ENCODE data around the gene METTL1. TPM values are rescaled to one million over a fixed set of nuclear protein-coding genes. Genes with fewer than 3 reads are reported as not detected.

METTL1 gene
- polyA plus RNA-seq, 1 experiment, result 20.1 TPM

DNA sequence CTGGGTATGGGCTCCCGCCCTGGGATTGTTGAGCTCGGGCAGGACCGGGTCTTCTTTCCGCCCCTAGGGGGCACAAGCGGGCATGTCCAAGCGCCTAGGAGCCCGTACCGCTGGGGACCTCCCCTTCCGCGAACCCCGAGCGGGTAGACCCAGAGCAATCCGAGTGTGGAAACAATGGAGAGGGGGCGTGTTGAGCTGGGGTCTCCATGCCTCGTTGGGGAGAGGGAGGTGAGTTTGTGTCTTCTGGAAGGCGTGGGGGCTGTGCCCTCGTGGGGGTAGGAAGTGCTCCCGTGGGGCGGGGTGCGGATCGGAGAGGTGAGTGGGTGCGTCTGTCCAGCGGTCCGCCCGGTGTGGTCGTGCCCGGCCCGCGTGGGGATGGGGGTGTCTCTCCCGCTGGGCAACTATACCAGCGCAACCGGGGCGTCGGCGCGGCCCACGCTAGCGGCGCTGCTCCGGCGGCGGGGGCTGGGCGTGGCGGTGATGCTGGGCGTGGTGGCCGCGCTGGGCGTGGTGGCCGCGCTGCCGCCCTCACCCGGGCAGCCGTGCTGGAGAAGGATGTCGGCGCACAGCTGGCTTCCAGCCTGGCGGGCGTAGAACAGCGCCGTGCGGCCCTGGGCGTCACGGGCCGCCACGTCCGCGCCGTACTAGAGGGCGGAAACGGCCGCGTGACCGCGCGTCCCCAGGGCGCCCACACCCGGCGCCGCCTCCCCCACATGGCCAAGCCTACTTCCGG lies 45.6 kb downstream of the METTL1 start:
- peaks cover 5% of the 10 kb centered on the region; the same call in 1 of the 2 replicates for H3K9me3 ChIP-seq (ENCODE audit: control insufficient read depth, insufficient read depth, low read length)
- ChIA-PET CTCF (interaction anchor here (0.6 to 2.4 kb wide), 25 partner anchors 9 to 199 kb away, joined by 3 to 19 read pairs (median 5); partner anchors contain the start of genes ARHGEF25, CDK4, PIP4K2C and TSPAN31), POLR2A (interaction anchor here (0.5 to 1.7 kb wide), 5 partner anchors 10 to 115 kb away, joined by 3 to 13 read pairs (median 3); partner anchors contain the start of genes ARHGEF25 and TSPAN31)
- H3K27ac ChIP-seq (ENCODE audit: low read depth, low read length), result peak overlapping the region; percentile 52
- peak overlapping the region; percentile 92 for H3K4me3 ChIP-seq (ENCODE audit: low read depth, low read length)
- TF ChIP-seq, protein P1, sequence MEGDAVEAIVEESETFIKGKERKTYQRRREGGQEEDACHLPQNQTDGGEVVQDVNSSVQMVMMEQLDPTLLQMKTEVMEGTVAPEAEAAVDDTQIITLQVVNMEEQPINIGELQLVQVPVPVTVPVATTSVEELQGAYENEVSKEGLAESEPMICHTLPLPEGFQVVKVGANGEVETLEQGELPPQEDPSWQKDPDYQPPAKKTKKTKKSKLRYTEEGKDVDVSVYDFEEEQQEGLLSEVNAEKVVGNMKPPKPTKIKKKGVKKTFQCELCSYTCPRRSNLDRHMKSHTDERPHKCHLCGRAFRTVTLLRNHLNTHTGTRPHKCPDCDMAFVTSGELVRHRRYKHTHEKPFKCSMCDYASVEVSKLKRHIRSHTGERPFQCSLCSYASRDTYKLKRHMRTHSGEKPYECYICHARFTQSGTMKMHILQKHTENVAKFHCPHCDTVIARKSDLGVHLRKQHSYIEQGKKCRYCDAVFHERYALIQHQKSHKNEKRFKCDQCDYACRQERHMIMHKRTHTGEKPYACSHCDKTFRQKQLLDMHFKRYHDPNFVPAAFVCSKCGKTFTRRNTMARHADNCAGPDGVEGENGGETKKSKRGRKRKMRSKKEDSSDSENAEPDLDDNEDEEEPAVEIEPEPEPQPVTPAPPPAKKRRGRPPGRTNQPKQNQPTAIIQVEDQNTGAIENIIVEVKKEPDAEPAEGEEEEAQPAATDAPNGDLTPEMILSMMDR (IDR thresholded peaks at IDR 0.05; ENCODE audit: low read depth, low read length), result peak; percentile 87
- DNase-seq (ENCODE audit: low read depth, low spot score), result peak; percentile 47
- peaks cover 12% of the 10 kb centered on the region for H3K27me3 ChIP-seq (ENCODE audit: control insufficient read depth, insufficient read depth, low read length)

DNA sequence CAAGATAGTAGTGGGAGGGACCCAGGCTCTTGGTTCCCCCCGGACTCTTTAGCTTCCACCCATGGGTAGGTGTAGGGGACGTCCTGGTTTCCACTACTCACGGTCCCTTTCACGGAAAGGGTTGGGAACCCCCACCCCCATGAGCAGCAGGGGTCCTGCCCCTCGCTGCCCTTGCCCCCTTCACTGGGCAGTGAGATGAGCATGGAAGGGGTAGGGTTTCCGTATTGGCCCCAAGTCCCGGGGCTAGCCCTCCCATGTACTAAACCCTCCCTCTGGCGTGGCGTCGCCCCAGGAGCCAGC lies 46.1 kb downstream of the METTL1 start:
- H3K27me3 ChIP-seq (ENCODE audit: control insufficient read depth, insufficient read depth, low read length), result peaks cover 8% of the 10 kb centered on the region
- ChIA-PET CTCF (interaction anchor here (0.7 to 2.4 kb wide), 22 partner anchors 9 to 199 kb away, joined by 3 to 19 read pairs (median 5); partner anchors contain the start of genes ARHGEF25, CDK4, PIP4K2C and TSPAN31), POLR2A (interaction anchor here (0.6 to 1.7 kb wide), 4 partner anchors 10 to 115 kb away, joined by 3 to 10 read pairs (median 3); partner anchors contain the start of genes ARHGEF25 and TSPAN31)
- H3K4me3 ChIP-seq (ENCODE audit: low read depth, low read length), result peak overlapping the region; percentile 92
- DNase-seq (ENCODE audit: low read depth, low spot score), result no peak
- peaks cover 5% of the 10 kb centered on the region; the same call in 1 of the 2 replicates for H3K9me3 ChIP-seq (ENCODE audit: control insufficient read depth, insufficient read depth, low read length)
- TF ChIP-seq, protein P1 (IDR thresholded peaks at IDR 0.05; ENCODE audit: low read depth, low read length), result no peak
- no peak overlapping the region for H3K27ac ChIP-seq (ENCODE audit: low read depth, low read length)

DNA sequence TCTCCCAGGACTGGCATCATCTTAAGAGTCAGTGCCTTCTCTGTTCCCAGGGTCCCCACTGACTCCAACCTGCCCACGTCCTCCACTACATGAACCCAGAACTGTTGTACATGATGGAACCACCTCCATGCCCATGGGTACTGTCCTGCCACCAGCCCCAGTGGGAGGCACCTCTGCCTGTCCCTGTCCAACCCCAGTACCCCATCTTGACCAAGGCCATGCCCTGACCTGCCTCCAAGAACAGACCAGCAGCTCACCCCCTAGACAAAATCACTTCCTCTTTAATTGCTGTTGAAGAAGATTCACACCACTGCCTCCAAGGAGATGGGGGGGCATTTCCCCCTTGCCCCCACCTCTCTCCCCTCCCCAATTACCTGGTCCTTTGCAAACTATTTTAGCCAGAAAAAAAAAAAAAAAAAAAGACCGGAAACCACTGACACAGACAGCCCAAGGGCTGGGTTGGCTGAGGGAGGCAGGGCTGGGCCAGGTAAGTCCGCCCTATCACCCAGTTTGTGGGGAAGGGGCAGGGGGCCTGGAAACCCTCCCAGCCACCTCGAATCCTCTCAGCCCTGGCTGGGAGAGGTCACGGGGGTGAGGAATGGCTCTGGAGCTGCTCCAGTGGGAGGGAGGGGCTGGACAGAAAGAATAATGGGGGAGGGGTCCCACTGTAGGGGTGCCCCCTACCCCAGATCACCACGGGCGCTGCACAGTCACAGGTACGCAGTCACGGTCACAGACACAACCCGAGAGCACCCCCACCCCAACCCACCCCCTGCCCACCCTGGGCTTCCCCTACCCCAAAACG lies 46.8 kb downstream of the METTL1 start:
- ChIA-PET POLR2A (interaction anchor here (0.6 to 1.7 kb wide), 3 partner anchors 11 to 20 kb away, joined by 3 to 10 read pairs (median 3); partner anchors contain the start of gene TSPAN31), CTCF (interaction anchor here (0.7 to 2.4 kb wide), 15 partner anchors 10 to 198 kb away, joined by 3 to 19 read pairs (median 4); partner anchors contain the start of genes ARHGEF25 and CDK4)
- peaks cover 5% of the 10 kb centered on the region; the same call in 1 of the 2 replicates for H3K9me3 ChIP-seq (ENCODE audit: control insufficient read depth, insufficient read depth, low read length)
- TF ChIP-seq, protein P1 (IDR thresholded peaks at IDR 0.05; ENCODE audit: low read depth, low read length), result no peak
- H3K27me3 ChIP-seq (ENCODE audit: control insufficient read depth, insufficient read depth, low read length), result peaks cover 3% of the 10 kb centered on the region
- H3K4me3 ChIP-seq (ENCODE audit: low read depth, low read length), result no peak overlapping the region
- H3K27ac ChIP-seq (ENCODE audit: low read depth, low read length), result no peak overlapping the region
- DNase-seq (ENCODE audit: low read depth, low spot score), result no peak

DNA sequence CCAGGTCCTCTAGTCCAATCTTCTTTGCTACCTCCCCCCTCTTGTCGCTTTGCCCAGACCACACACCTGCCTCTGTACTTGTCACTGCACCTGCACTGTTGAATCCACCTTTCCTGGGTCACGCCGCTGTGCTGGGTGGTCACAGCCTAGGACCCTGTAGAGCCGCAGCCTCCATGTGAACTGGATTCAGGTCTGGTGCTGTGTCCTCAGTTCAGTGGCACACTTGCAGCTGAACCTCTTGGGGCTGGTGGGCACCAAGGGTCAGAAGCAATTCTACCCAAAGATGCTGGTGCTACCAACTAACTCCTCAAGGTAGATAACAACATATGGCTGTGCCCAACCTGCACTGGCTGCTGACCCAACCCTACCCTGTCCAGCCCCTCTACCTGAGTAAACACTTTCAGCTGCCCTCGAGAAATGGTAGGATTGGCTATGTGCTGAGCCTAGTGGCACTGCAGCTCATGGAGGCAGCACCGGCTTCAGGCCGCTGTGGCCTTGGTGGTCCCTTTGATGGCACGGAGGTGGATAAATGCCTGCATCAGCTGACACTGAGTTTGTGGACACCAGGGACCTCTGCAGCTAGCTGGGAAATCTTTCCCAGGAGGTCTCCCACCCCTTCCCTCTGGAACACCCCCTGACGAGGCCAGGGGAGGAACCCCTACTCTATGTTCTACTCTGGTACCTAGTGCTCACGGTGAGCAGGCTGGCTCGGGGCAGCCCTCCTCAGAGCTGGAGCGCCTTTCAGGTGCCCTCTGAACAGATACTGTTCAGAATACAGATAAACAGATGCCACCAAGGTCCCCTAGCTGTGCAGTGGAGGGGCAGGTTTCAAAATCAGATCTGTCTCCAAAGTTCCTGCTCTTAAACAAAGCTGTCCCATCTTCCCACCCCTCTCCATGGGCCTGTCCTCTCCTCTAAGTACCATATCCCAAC lies 47.6 kb downstream of the METTL1 start:
- Histone ChIP-seq H3K27ac (ENCODE audit: low read depth, low read length) (no peak overlapping the region), H3K9me3 (ENCODE audit: control insufficient read depth, insufficient read depth, low read length) (peaks cover 5% of the 10 kb centered on the region; the same call in 1 of the 2 replicates), H3K4me3 (ENCODE audit: low read depth, low read length) (no peak overlapping the region), H3K27me3 (ENCODE audit: control insufficient read depth, insufficient read depth, low read length) (peaks cover 3% of the 10 kb centered on the region)
- ChIA-PET CTCF (interaction anchor here (0.7 to 2.4 kb wide), 2 partner anchors 11 to 18 kb away, joined by 3 to 19 read pairs; no protein-coding TSS in a partner anchor), POLR2A (no interaction called here)
- TF ChIP-seq, protein P1 (IDR thresholded peaks at IDR 0.05; ENCODE audit: low read depth, low read length), result no peak
- DNase-seq (ENCODE audit: low read depth, low spot score), result no peak

Measured in AG04450 (cell line).